ENCODE measurements around the gene ZDHHC4. TPM values are rescaled to one million over a fixed set of nuclear protein-coding genes. Genes with fewer than 3 reads are reported as not detected.

Gene ZDHHC4
- total and polyA plus RNA-seq, 2 of the 13 experiments (the other 11 are each of a cell fraction or from before 2014, with no cell fraction given), result 83.2 to 188 TPM

- TF ChIP-seq ZNF580 (CRISPR knock-in tag; IDR thresholded peaks at IDR 0.05; ENCODE audit: borderline replicate concordance, low read depth), result no peak
- TF ChIP-seq EED (CRISPR knock-in tag; IDR thresholded peaks at IDR 0.05), result peak; percentile 74; the same call in 1 of the 2 replicates
- TF ChIP-seq ZSCAN31 (CRISPR knock-in tag; IDR thresholded peaks at IDR 0.05; ENCODE audit: low read depth), result no peak
- 0 out of 2 replicates have a peak, but pooled peaks have one; percentile 17 for TF ChIP-seq ATF7-NPFF (CRISPR knock-in tag; IDR thresholded peaks at IDR 0.05; ENCODE audit: low read depth)
- TF ChIP-seq FOSL1 (CRISPR knock-in tag; IDR thresholded peaks at IDR 0.05; ENCODE audit: borderline replicate concordance), result no peak
- TF ChIP-seq GTF2F1 (IDR thresholded peaks at IDR 0.05; ENCODE audit: low read length), result no peak
- TF ChIP-seq ARNT (IDR thresholded peaks at IDR 0.05), result no peak
- peak; percentile 28; the same call in 1 of the 2 replicates for TF ChIP-seq IRX3 (CRISPR knock-in tag; IDR thresholded peaks at IDR 0.05; ENCODE audit: borderline replicate concordance, low read depth)
- TF ChIP-seq ZFAT (CRISPR knock-in tag; conservative IDR thresholded peaks at IDR 0.05), result no peak
- no peak for TF ChIP-seq ZNF280D (CRISPR knock-in tag; IDR thresholded peaks at IDR 0.05)
- TF ChIP-seq ZBTB21 (CRISPR knock-in tag; IDR thresholded peaks at IDR 0.05), result no peak
- 0 out of 2 replicates have a peak, but pooled peaks have one; percentile 20 for TF ChIP-seq MEIS2 (CRISPR knock-in tag; IDR thresholded peaks at IDR 0.05)
- TF ChIP-seq PHF20 (CRISPR knock-in tag; IDR thresholded peaks at IDR 0.05), result peak; percentile 34
- no peak; the same call in 1 of the 2 replicates for TF ChIP-seq ZNF563 (CRISPR knock-in tag; IDR thresholded peaks at IDR 0.05)
- no peak for TF ChIP-seq BRD4 (CRISPR knock-in tag; IDR thresholded peaks at IDR 0.05)
- TF ChIP-seq ZNF607 (CRISPR knock-in tag; IDR thresholded peaks at IDR 0.05; ENCODE audit: borderline replicate concordance), result no peak; the same call in 1 of the 2 replicates
- TF ChIP-seq ZNF549 (CRISPR knock-in tag; IDR thresholded peaks at IDR 0.05), result no peak
- TF ChIP-seq ZNF446 (CRISPR knock-in tag; IDR thresholded peaks at IDR 0.05), result no peak; the same call in 1 of the 2 replicates
- TF ChIP-seq ZNF850 (CRISPR knock-in tag; conservative IDR thresholded peaks at IDR 0.05), result no peak
- no peak for TF ChIP-seq ZNF780A (CRISPR knock-in tag; IDR thresholded peaks at IDR 0.05)
- no peak; the same call in 1 of the 2 replicates for TF ChIP-seq BCL3 (CRISPR knock-in tag; IDR thresholded peaks at IDR 0.05)
- no peak for TF ChIP-seq REL (CRISPR knock-in tag; conservative IDR thresholded peaks at IDR 0.05)
- no peak for TF ChIP-seq ZBTB20 (CRISPR knock-in tag; IDR thresholded peaks at IDR 0.05; ENCODE audit: borderline replicate concordance, low read depth)
Measured at GRCh38 chr7:6636741-6637543, 59.7 kb downstream of the ZDHHC4 start, which contains the start of gene ZNF316 (continued).
